HG03460 (cell line): ENCODE results near the gene FAM200A.
"Not testable (repeated sequence)": the region's sequence is repeated elsewhere in the genome, so short reads cannot be mapped to it uniquely, and the experiment has no call there.

Experiments used
- ATAC-seq: cut with Tn5 transposase; IDR thresholded peaks from one replicate; pipeline ENCODE4 v1.9.1; 2021; ENCODE audit not compliant: unreplicated experiment

FAM200A gene

GRCh38 chr7:99504603-99505323 lies 47.2 kb downstream of the FAM200A start, which contains the start of gene ZKSCAN5:
Gene ZKSCAN5 (plus strand): TSS chr7:99504662. CDS start chr7:99506045, 1,383 bp downstream.
- ATAC-seq: peak; percentile 63

GRCh38 chr7:99504281-99504602 lies 47.7 kb downstream of the FAM200A start:
- ATAC-seq: peak; percentile 68

GRCh38 chr7:99501236-99501635 lies 50.7 kb downstream of the FAM200A start:
- not testable (repeated sequence) for ATAC-seq

GRCh38 chr7:99500637-99501009 lies 51.3 kb downstream of the FAM200A start:
- no peak for ATAC-seq

- ATAC-seq: peak; percentile 41
Observed at GRCh38 chr7:99499721-99500636, 51.9 kb downstream of the FAM200A start, which contains the start of gene ZNF394. Gene ZNF394 (minus strand): TSS chr7:99500281. CDS start chr7:99500093, 188 bp downstream.

- no peak for ATAC-seq
Observed at GRCh38 chr7:99499371-99499720, 52.6 kb downstream of the FAM200A start.

GRCh38 chr7:99498546-99498944 lies 53.4 kb downstream of the FAM200A start:
- ATAC-seq: no peak

GRCh38 chr7:99497766-99498545 lies 54.0 kb downstream of the FAM200A start:
- no peak for ATAC-seq
